WTC11 (cell line): Measurements from ENCODE around the gene SIK2.

Experiments used
- ATF6 ChIP-seq: sonication (generic); formaldehyde crosslinking; IDR thresholded peaks from 2 replicates; pipeline ENCODE4 v1.8.1; 2023; ENCODE audit warnings: mild to moderate bottlenecking, missing genetic modification reagents
- CTCF ChIP-seq: fragments of 200-600 bp; IDR thresholded peaks from 2 replicates; pipeline ENCODE4 v1.8.0; 2022; ENCODE audit warnings: antibody characterized with exemption
- MXD4 ChIP-seq: fragments of 250-450 bp; sonication (Bioruptor Pico); IDR thresholded peaks from 2 replicates; pipeline ENCODE4 v1.8.0; 2021; ENCODE audit warnings: mild to moderate bottlenecking, moderate library complexity, borderline replicate concordance
- RELA ChIP-seq: sonication (generic); formaldehyde crosslinking; IDR thresholded peaks from 2 replicates; pipeline ENCODE4 v1.8.1; 2022; ENCODE audit warnings: missing genetic modification reagents, mild to moderate bottlenecking, borderline replicate concordance
- ZNF138 ChIP-seq: sonication (generic); formaldehyde crosslinking; conservative IDR thresholded peaks from 2 replicates; pipeline ENCODE4 v1.8.1; 2022; ENCODE audit warnings: mild to moderate bottlenecking, moderate library complexity, missing genetic modification reagents
- ZNF532 ChIP-seq: fragments of 250-450 bp; sonication (Bioruptor Pico); IDR thresholded peaks from 2 replicates; pipeline ENCODE4 v1.9.0; 2021; ENCODE audit warnings: mild to moderate bottlenecking, borderline replicate concordance

GRCh38 chr11:111570796-111571195, 31.5 kb upstream of the SIK2 start:
- TF ChIP-seq ATF6 (CRISPR knock-in tag): no peak
- no peak for TF ChIP-seq ZNF532
- no peak for TF ChIP-seq CTCF
- TF ChIP-seq RELA (CRISPR knock-in tag): no peak
- no peak for TF ChIP-seq MXD4
- no peak for TF ChIP-seq ZNF138 (CRISPR knock-in tag)
